Panc1 (cell line): Measurements from ENCODE around the gene SYCP2L.

Source experiments
- CTCF ChIP-seq: fragments of 450-650 bp; IDR thresholded peaks from 2 replicates; pipeline ENCODE4 v1.5.1; 2017; ENCODE audit warnings: mild to moderate bottlenecking
- REST ChIP-seq, 2 experiments: IDR thresholded peaks; 2 replicates each; pipeline ENCODE4 v1.6.1; 2011 to 2012; ENCODE audit warnings: low read depth in 2 of 2, control low read depth in 1 of 2, low read length in 1 of 2, mild to moderate bottlenecking in 1 of 2, moderate library complexity in 1 of 2; ENCODE audit not compliant: insufficient read depth in 1 of 2

- TF ChIP-seq REST (IDR thresholded peaks at IDR 0.05; ENCODE audit: insufficient read depth in 1 of 2, low read depth in 2 of 2, low read length in 1 of 2) (no peak), CTCF (no peak)
These were observed 134.9 kb downstream of the SYCP2L start for GRCh38 chr6:11021714-11022113.
